Measurements from ENCODE around the gene RIC1. TPM values are rescaled to one million over a fixed set of nuclear protein-coding genes. Genes with fewer than 3 reads are reported as not detected.

RIC1 gene
- total and polyA plus RNA-seq, 9 of the 15 experiments (the other 6 are each of a cell fraction or from before 2014, with no cell fraction given) = 3.2 to 25.8 (median 15.0) TPM

DNA sequence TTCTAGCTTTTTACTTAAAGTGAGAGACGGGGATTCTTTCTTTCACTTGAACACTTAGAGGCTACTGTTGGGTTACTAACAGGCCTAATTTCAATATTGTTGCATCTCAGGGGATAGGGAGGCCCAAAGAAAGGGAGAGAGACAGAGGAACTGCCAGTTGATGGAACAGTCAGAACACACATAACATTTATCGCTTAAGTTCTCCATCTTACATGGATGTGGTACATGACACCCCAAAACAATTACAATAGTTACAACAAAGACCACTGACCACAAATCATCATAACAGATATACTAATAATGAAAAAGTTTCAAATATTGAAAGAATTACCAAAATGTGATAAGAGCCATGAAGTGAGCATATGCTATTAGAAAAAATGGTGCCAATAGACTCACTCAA is 4.3 kb upstream of the RIC1 start:
- Histone ChIP-seq H3K79me2 (ENCODE audit: control insufficient read depth, insufficient read depth, low read length) (peaks cover 27% of the 10 kb centered on the region), H3K27me3 (ENCODE audit: control insufficient read depth in 2 of 2, insufficient read depth in 2 of 2, low read length in 2 of 2) (no peaks in the 10 kb centered on the region), H3K4me1 (replicated peaks in 1 of 2; ENCODE audit: control insufficient read depth in 2 of 2, insufficient read depth in 2 of 2, low read length in 2 of 2) (peaks cover 0 to 5% of the 10 kb centered on the region in 2 experiments; a peak in 3 of 5 replicates), H3K4me2 (ENCODE audit: insufficient read depth, low read length) (no peak overlapping the region), H4K20me1 (replicated peaks; ENCODE audit: control insufficient read depth, insufficient read depth, low read length) (no peaks in the 10 kb centered on the region), H3K36me3 (ENCODE audit: control insufficient read depth, insufficient read depth, low read length) (0 out of 3 replicates have a peak, but pooled peaks cover 4% of the 10 kb centered on the region), H3K4me3 (no peak overlapping the region), H3K9ac (ENCODE audit: insufficient read depth in 1 of 2, low read depth in 2 of 2, low read length in 2 of 2) (no peak overlapping the region), H3K9me1 (ENCODE audit: control insufficient read depth, insufficient read depth, low read length) (no peaks in the 10 kb centered on the region), H2AFZ (ENCODE audit: low read depth, low read length) (no peak overlapping the region), H3K27ac (ENCODE audit: extremely low read depth, low read depth, low read length) (no peak overlapping the region), H3K9me3 (replicated peaks; ENCODE audit: control insufficient read depth, insufficient read depth, low read depth, low read length) (no peaks in the 10 kb centered on the region)
- TF ChIP-seq ILF3 (IDR thresholded peaks at IDR 0.05; ENCODE audit: borderline replicate concordance) (no peak), XRCC3 (IDR thresholded peaks at IDR 0.05) (no peak), C11orf30 (IDR thresholded peaks at IDR 0.05; ENCODE audit: low read depth) (no peak), BACH1 (tag; IDR thresholded peaks at IDR 0.05) (no peak), SNRNP70 (optimal IDR thresholded peaks at IDR 0.05; ENCODE audit: low read depth, low read length) (no peak), NR2F6 (CRISPR knock-in tag; IDR thresholded peaks at IDR 0.05) (no peak), SETDB1 (IDR thresholded peaks at IDR 0.05; ENCODE audit: low read length) (no peak)
- ChIA-PET POLR2A (no interaction called here), CTCF (ENCODE audit: low intra/inter-chr PET ratio) (no interaction called here)
- intact Hi-C loops (cut with micrococcal nuclease) (loop anchor here (5.0 kb wide), 1 partner anchor 383 kb away; a partner anchor contains a TSS), in situ Hi-C loops (cut with MboI) (no loop called here)
- ATAC-seq (no peak), DNase-seq (ENCODE audit: extremely low read depth in 1 of 4, low spot score in 3 of 4) (no peak), FAIRE-seq (no peak)
- no TSS peak for BruUV-seq (replicated peaks)
- WGBS (ENCODE audit: insufficient coverage, low coverage, missing lambda C conversion rate) = 81% methylated on average over 2 of the region's 2 CpGs
